Stimulated activated CD8-positive, alpha-beta memory T cell treated with anti-CD3 and anti-CD28 coated beads, Interleukin-15, amount 100 ng/mL, for 4 hours (primary cell): ENCODE results near the gene HBS1L.

Experiments
- DNase-seq, 2 donors: peaks; one replicate each; pipeline ENCODE4 v3.0.0-alpha.2; 2020; ENCODE audit warnings: low read depth in 2 of 2

Gene HBS1L

GRCh38 chr6:135036731-135037420 is 17.7 kb downstream of the HBS1L start:
- DNase-seq, result no peak

DNA sequence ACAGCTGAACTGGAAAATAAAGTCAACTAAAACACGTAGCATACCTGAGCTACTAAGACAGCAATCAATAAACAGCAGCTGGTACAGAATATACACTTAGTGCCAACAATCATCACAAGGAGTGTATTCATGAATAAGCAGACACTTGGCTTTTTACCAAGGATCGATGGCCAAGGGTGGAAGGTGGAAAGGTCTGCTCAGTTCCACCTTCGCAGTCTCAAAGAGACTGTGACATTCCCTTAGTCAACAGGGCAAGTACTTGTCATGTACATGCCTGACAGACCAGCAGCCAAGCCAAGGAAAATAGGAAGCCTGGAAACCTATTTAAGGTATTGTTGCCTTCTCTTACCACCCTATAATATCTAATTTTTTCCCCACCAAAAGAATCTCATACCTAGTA is 21.4 kb downstream of the HBS1L start:
- no peak for DNase-seq

- DNase-seq, result no peak
Measured at GRCh38 chr6:135030532-135031178, 24.0 kb downstream of the HBS1L start.

- no peak for DNase-seq
Measured at GRCh38 chr6:135030056-135030473, 24.6 kb downstream of the HBS1L start.

DNA sequence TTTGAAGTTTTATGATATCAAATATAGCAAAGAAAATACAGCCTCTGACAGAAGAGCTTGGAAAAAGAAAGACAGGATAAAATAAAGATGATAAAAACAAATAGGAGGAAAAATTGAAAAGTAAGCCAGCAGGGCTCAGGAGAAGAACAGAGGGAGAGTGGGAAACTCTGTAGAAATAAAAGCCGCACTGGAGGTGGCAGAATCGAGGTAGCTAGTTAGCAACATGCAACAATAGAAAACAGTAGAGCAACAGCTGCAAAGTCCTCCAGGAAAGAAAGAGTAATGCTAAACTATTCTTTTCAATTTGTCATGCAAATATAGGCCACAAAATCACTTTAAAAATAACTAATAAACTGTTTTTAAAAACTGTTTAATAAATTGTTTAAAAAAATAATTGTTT is 28.8 kb downstream of the HBS1L start:
- DNase-seq, result no peak

DNA sequence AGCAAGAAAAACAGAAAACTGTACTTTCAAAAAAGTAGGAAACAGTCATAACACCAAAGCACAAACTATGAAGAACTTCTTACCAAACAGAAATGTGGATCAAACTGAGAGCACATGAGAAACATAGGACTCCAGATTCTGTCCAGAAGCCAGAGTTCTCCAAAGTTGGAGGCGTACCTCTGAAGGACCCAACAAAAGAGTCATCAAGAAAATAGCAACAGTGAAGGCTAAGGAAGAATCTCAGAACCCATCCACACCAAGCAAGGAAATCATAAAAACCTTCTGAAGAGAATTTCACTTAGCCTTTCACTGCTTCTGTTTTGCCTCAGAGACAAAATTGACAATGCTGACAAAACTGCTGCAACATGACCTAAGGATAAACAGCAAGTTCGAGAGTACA is 29.4 kb downstream of the HBS1L start:
- no peak for DNase-seq

GRCh38 chr6:135022050-135022697 is 32.4 kb downstream of the HBS1L start:
- DNase-seq, result no peak

DNA sequence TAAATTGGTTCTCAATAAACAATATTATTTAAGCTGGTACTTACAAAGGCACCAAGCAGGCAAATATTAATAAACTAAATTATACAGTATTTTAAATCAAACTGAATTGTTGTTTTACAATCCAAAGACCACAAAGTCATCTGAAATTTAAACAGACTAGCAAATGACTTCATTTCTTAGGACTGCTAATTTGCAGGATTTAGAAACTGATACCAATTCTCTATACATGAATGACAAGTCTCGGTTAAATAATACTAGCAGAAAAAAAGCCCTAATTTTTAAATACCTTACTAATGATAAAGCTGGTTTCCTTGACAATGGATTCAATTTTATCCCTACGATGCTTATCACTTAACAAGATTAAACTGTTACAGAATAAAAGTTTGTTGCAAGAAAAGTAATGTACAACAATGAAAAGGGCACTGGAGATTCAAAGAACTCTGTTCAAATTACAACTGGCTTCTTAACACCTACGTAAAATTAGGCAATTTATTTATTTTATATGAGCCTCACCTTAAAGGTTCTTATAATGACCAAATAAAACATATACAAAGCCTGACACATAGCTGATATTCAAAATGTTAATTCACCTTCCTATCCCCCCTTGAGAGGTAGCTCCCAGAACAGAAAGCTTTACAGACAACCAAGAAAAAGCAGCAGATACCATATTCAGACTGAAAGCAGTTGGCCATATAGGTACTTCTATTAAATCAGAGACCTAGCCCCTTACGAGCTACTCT is 33.1 kb downstream of the HBS1L start:
- DNase-seq, result no peak

- no peak for DNase-seq
Measured at GRCh38 chr6:135018941-135019340, 35.7 kb downstream of the HBS1L start.

DNA sequence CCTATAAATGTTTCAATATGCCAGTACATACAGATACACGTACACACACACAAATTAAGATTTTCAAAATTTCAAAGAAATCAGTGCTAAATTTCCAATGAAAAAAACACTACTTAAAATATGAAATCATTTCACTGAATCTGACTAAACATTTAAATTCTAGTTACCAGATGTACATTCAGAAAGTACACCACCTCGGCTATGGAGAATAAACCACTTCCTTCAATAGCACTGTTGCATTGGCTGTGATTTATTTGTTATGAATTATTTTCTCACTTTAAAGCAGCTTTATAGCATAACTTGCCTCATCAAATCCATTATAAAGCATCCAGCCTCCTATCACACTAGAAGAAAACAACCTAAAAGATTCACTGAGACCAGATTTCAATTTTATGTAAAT is 36.6 kb downstream of the HBS1L start:
- DNase-seq, result no peak

- DNase-seq, result no peak
Measured at GRCh38 chr6:135014353-135014832, 40.2 kb downstream of the HBS1L start.

- DNase-seq, result no peak
Measured at GRCh38 chr6:135013211-135013610, 41.4 kb downstream of the HBS1L start.

- DNase-seq, result no peak
Measured at GRCh38 chr6:135012764-135013163, 41.9 kb downstream of the HBS1L start.

GRCh38 chr6:135012349-135012748 is 42.3 kb downstream of the HBS1L start:
- no peak for DNase-seq

- no peak for DNase-seq
Measured at GRCh38 chr6:135008941-135009290, 45.7 kb downstream of the HBS1L start.

- no peak for DNase-seq
Measured at GRCh38 chr6:135008072-135008940, 46.3 kb downstream of the HBS1L start.

DNA sequence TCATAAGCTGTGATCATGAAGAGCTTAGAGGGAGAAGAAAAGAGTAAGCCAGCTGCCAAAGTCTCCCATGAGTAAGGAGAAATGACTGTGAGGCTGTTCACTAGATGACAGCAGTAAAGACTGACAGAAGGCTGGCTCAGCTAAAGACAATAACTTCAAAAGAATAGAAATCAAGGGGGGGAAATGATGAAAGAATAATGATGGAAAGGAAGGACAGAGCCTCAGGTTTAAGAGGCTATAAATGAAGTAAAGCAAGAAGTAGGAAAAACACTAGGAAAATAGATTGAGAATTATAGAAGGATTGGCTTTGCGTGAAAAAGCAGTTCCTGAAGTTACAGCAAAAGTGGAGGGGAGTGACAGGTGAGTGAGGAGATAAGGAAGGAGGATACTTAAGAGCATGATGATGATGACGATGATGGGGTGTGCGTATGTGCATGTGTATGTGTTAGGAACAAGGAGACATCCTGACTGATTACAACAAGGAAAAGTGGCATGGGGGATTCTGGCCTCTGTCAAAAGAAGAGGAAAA is 48.2 kb downstream of the HBS1L start:
- no peak for DNase-seq

DNA sequence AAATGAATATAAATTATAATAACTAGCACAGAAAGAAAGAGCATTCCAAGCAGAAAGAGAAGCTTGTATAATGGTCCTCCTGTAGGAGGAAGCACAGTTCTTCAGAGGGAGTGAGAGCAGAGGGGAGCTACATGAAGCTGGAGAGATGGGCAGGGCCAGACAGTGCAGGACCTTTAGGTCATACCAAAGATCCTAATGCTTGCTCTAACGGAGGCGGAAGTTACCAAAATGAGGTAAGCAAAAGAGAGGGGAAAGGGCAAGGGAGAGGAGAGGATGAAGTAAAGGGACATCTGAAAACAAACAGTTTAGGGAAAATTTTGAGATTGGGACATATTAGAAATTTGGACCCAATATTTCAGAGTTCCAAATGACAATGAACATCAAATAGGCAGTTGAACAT is 50.2 kb downstream of the HBS1L start:
- DNase-seq, result no peak

DNA sequence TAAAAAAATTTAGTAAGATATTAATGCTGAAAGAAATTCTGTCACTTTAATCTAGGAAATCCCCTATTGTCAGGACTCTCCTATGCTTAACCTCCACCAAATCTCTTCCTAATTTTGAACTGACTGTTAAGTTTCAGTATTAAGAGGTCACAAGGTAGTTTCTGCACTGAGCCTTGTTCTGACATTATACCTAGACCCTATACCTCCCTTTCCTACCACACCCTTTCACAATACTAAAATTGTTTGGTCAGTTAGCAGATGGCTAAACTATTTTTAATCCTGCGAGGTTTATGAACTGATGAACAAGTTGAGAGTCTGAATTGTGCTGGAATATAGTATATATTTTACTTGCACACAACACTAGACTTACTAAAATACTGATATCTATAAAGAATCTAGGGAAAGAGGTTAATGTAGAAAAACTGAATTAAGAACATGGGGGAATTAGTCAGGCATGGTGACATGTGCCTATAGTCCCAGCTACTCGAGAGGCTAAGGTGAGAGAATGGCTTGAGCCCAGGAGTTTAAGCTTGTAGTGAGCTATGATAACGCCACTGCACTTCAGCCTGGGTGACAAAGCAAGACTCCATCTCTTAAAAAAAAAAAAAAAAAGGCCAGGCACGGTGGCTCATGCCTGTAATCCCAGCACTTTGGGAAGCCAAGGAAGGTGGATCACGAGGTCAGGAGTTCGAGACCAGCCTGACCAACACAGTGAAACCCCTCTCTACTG is 51.5 kb downstream of the HBS1L start:
- DNase-seq, result no peak

- no peak for DNase-seq
Measured at GRCh38 chr6:135002229-135002844, 52.3 kb downstream of the HBS1L start.
